Measurements from ENCODE around the gene SMG6. TPM values are rescaled to one million over a fixed set of nuclear protein-coding genes. Genes with fewer than 3 reads are reported as not detected.
"Not testable (repeated sequence)": the region's sequence is repeated elsewhere in the genome, so short reads cannot be mapped to it uniquely, and the experiment has no call there.

The SMG6 gene
- total RNA-seq, 2 experiments from 2014 or later = 37.8 to 38.7 TPM

DNA sequence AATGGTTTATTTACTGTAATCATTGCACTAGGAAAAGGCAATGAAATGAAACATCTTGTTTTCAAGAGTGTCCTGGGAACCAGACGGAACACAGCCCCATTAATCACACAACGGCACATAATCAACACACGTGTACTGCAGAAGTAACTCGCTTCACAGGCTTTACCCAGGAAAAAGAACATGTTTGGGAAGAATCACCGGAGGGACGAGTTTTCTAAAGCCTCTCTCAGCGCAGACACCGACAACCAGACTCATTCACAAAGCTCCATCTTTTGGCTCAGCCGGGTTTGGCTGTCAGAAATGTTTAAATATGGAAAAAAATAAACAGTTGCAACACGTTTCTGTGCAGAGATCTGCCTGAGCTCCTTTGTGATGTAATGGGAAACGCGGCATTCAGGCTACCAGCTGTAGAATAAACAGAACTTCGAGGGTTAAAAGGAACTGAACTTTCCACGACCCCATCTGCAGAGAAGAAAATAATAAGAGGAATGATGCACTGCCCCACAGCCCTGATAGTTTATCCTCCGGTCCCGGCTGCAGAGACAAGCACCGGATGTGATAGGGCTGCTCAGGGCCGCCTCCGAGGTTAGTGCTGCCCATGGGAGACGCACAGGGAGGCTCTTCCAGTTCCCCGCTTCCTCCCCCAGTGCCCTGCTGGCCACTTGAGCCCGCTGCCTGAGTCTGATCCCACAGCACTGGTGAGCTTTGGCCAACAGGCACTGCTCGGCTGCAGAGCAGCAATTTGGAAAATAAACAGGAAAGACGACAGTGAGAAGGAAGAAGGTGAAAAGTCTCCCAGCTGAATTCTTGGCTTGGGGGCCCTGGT, 128.9 kb downstream of the SMG6 start:
- H3K4me3 Mint-ChIP-seq = no peak overlapping the region
- ChIA-PET CTCF (interaction anchor here (1.0 kb wide), 2 partner anchors 57 to 108 kb away, joined by 3 read pairs; no protein-coding TSS in a partner anchor), POLR2A (no interaction called here)
- peaks cover 27% of the 10 kb centered on the region for H3K4me1 Mint-ChIP-seq
- H3K36me3 Mint-ChIP-seq (ENCODE audit: low read depth) = peaks cover 33% of the 10 kb centered on the region
- DNase-seq = no peak
- H3K27ac Mint-ChIP-seq = peak overlapping the region; percentile 41
- no peaks in the 10 kb centered on the region for H3K27me3 Mint-ChIP-seq
- no peaks in the 10 kb centered on the region for H3K9me3 Mint-ChIP-seq

DNA sequence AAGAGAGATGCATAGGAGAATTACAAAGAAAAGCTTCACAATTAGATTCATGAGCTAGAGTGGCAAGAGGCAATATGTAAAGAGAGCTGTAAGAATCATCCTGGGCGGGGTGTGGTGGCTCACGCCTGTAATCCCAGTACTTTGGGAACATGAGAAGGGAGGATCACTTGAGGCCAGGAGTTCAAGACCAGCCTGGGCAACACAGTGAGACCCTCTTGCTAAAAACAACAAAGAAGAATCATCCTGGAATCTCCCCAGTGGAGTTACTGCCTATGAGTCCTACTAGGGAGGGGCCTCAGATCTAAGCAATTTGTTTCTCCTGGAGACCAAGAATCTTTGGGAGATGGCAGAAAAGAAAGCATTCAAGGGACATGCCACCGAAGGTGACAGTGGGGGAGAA, 129.6 kb downstream of the SMG6 start:
- POLR2A ChIA-PET = no interaction called here
- H3K27ac Mint-ChIP-seq = no peak overlapping the region
- H3K27me3 Mint-ChIP-seq = no peaks in the 10 kb centered on the region
- no peaks in the 10 kb centered on the region for H3K9me3 Mint-ChIP-seq
- no peak overlapping the region for H3K4me3 Mint-ChIP-seq
- DNase-seq = no peak
- CTCF ChIA-PET = interaction anchor here (0.7 to 1.0 kb wide), 2 partner anchors 30 to 57 kb away, joined by 3 read pairs; no protein-coding TSS in a partner anchor
- peaks cover 39% of the 10 kb centered on the region for H3K36me3 Mint-ChIP-seq (ENCODE audit: low read depth)
- H3K4me1 Mint-ChIP-seq = peaks cover 27% of the 10 kb centered on the region

DNA sequence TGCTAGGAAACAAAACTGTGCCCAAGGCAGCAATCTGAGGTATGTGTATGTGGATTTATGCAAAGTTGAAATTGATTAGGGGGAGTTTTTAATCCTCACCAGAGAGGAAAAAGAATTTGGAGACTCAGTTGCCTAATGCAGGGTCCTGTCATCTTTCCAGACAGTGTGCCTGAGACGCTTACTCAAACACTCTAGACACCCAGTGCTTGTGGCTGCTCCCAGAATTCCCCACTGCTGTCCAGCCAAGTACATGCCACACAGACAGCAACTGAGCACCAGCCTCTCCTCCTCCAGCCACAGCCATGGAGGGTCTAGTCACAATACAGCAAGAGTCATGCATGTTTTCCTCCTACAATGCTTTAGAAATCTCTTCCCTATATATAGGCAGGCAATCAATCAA, 130.6 kb downstream of the SMG6 start:
- Mint-ChIP-seq H3K4me3 (no peak overlapping the region), H3K4me1 (peaks cover 27% of the 10 kb centered on the region), H3K27ac (no peak overlapping the region), H3K27me3 (no peaks in the 10 kb centered on the region), H3K36me3 (ENCODE audit: low read depth) (peaks cover 39% of the 10 kb centered on the region), H3K9me3 (no peaks in the 10 kb centered on the region)
- POLR2A ChIA-PET = interaction anchor here (0.8 kb wide), 1 partner anchor 80 kb away, joined by 3 read pairs; no protein-coding TSS in a partner anchor
- CTCF ChIA-PET = no interaction called here
- DNase-seq = no peak

DNA sequence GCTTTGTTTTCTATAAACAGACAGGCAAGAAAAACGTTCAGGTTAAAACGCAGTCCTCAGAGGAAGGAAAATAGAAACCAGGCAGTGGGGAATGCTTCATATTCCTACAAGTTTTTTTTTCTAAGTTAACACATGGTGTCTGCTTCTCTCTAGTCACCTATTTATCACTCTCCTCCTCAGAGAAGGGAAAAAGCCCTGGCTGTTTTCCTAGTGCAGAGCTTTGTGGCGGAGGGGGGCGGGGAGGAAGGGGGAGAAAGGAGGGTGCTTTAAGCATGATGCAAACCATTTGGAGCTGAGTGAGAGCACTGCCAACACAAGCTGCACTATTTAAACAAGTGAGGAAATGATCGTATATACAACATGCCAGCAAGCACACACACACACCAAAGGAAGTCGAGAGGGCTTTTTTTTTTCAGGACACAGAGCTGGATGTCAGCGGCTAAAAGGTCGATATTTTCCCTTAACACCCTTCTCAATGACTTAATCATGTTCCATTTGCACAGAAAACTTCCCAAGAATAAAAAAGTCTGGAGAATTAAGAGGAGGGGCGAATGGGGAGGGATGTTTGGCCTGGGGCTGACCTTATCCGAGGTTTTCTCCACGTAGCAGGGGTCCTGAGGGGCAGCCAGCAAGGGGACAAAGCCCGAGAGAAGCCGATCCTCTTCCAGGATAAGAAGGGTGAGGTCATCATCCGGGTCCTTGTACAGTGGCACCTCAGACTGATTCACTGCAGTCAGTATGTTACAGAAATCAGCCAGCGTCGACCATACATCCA, 131.3 kb downstream of the SMG6 start:
- Mint-ChIP-seq H3K4me1 (peaks cover 27% of the 10 kb centered on the region), H3K27ac (no peak overlapping the region), H3K9me3 (no peaks in the 10 kb centered on the region), H3K27me3 (no peaks in the 10 kb centered on the region), H3K4me3 (no peak overlapping the region), H3K36me3 (ENCODE audit: low read depth) (peaks cover 39% of the 10 kb centered on the region)
- no peak for DNase-seq
- ChIA-PET POLR2A (interaction anchor here (0.8 kb wide), 1 partner anchor 79 kb away, joined by 3 read pairs; no protein-coding TSS in a partner anchor), CTCF (interaction anchor here (0.9 kb wide), 1 partner anchor 83 kb away, joined by 3 read pairs; no protein-coding TSS in a partner anchor)

DNA sequence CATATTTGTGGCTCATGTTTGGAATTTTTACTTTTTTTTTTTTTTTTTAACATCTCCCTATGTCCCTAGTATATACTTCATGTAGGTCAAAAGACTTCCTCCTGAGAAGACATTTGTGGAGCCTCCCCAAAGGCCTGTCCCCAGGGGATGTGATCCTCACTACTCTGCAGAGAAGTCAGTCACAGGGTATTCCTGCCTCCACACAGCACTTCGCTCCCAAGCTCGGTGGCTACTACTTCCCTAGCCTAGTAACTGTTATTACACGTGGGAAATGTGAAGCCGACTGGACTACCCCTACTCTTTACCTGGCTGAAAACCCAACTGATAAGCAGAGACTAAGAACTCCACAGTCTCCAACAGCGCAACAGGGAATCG, 131.9 kb downstream of the SMG6 start:
- H3K27ac Mint-ChIP-seq = no peak overlapping the region
- H3K36me3 Mint-ChIP-seq (ENCODE audit: low read depth) = peaks cover 39% of the 10 kb centered on the region
- no peak overlapping the region for H3K4me3 Mint-ChIP-seq
- ChIA-PET CTCF (interaction anchor here (0.9 kb wide), 1 partner anchor 82 kb away, joined by 3 read pairs; no protein-coding TSS in a partner anchor), POLR2A (no interaction called here)
- no peaks in the 10 kb centered on the region for H3K27me3 Mint-ChIP-seq
- H3K4me1 Mint-ChIP-seq = peaks cover 27% of the 10 kb centered on the region
- H3K9me3 Mint-ChIP-seq = no peaks in the 10 kb centered on the region
- no peak for DNase-seq

DNA sequence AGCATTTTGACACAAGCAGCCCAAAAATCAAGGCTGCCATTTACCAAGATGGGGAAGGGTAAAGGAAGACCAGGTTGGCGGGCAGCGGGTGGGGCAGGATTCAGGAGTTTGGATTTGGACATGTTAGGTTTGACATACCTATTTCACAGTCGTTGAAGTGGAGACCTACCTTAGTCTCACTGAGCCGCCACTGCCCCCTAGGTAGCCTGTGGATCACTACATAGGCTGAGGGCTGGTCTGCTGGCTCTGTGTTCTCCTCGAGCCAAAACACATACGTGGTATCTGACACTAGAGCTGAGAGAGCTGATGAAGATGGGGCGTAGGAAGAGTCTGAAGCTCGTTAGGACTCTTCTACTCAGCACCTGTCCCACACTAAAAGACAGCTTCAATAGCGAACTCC, 133.6 kb downstream of the SMG6 start:
- Mint-ChIP-seq H3K27ac (no peak overlapping the region), H3K9me3 (no peaks in the 10 kb centered on the region), H3K27me3 (no peaks in the 10 kb centered on the region), H3K36me3 (ENCODE audit: low read depth) (peaks cover 36% of the 10 kb centered on the region), H3K4me1 (peaks cover 11% of the 10 kb centered on the region), H3K4me3 (no peak overlapping the region)
- ChIA-PET POLR2A (no interaction called here), CTCF (interaction anchor here (0.6 to 1.3 kb wide), 4 partner anchors 67 to 116 kb away, joined by 3 read pairs; no protein-coding TSS in a partner anchor)
- DNase-seq = peak; percentile 26

DNA sequence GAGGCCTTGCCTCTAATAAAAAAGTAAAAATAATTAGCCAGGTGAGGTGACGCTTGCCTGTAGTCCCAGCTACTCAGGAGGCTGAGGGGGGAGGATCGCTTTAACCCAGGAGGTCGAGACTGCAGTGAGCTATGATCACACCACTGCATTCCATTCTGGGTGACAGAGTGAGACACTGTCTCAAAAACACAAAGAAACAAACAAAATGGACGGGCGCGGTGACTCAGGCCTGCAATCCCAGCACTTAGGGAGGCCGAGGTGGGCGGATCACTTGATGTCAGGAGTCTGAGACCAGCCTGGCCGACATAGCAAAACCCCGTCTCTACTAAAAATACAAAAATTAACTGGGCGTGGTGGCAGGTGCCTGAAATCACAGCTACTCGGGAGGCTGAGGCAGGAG, 137.9 kb downstream of the SMG6 start:
- H3K36me3 Mint-ChIP-seq (ENCODE audit: low read depth) = peaks cover 18% of the 10 kb centered on the region
- H3K27ac Mint-ChIP-seq, H3K4me3 Mint-ChIP-seq, H3K9me3 Mint-ChIP-seq, H3K27me3 Mint-ChIP-seq, H3K4me1 Mint-ChIP-seq, DNase-seq: not testable (repeated sequence)
- CTCF ChIA-PET = interaction anchor here (1.4 kb wide), 1 partner anchor 11 kb away, joined by 3 read pairs; no protein-coding TSS in a partner anchor
- POLR2A ChIA-PET = interaction anchor here (1.0 kb wide), 1 partner anchor 107 kb away, joined by 3 read pairs; no protein-coding TSS in a partner anchor

DNA sequence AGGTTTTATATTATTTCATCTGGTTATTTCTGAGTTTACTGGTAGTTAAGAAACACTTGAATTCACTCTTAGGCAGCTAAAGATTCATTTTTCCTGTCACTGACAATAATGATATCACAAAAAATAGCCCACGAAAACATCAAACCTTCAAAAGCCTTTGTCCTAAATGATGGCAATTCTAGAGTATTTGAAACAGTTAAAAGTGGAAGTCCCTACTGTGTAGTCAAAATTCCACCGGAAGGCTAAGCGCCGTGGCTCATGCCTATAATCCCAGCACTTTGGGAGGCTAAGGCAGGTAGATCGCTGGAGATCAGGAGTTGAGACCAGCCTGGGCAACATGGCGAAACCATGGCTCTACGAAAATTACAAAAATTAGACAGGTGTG, 145.2 kb downstream of the SMG6 start:
- H3K27me3 Mint-ChIP-seq = no peaks in the 10 kb centered on the region
- no peak overlapping the region for H3K27ac Mint-ChIP-seq
- ChIA-PET POLR2A (no interaction called here), CTCF (no interaction called here)
- H3K36me3 Mint-ChIP-seq (ENCODE audit: low read depth) = peaks cover 30% of the 10 kb centered on the region
- peaks cover 5% of the 10 kb centered on the region for H3K4me1 Mint-ChIP-seq
- no peak overlapping the region for H3K4me3 Mint-ChIP-seq
- no peak for DNase-seq
- H3K9me3 Mint-ChIP-seq = no peaks in the 10 kb centered on the region

DNA sequence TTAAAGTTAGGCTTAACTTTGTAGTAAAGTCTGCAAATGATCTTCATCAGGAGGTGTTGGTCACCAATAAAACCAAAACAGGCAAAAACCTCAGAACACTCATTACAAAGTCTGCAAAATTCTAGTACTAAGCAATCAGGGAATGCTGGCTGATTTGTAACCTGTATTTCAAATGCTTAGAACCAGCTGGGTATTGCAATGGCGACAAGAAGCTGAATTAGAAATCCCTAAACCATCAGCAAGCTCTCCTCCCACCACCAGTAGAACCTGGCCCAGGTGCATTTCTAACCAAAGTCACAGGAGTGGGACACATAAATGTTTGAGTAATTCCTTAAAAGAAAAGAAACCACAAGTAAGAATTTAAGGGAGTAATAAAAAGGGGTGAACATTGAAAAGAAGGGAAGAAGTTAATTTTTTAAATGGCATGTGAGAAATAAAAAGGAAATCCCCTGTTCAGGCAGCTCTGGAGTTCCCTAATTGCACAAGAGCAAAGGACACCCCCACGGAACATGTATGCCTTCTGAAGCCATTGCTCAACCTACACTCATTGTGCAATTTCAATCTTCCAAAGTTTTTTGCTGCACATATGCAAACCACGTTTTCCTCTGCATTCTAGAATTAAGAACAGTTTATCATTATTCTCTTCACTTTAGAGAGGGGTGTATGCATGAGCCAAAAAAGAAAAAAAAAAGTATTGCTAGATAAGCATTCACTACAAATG, 145.8 kb downstream of the SMG6 start:
- Mint-ChIP-seq H3K4me1 (peaks cover 5% of the 10 kb centered on the region), H3K36me3 (ENCODE audit: low read depth) (peaks cover 34% of the 10 kb centered on the region), H3K27me3 (no peaks in the 10 kb centered on the region), H3K9me3 (no peaks in the 10 kb centered on the region), H3K27ac (no peak overlapping the region), H3K4me3 (no peak overlapping the region)
- POLR2A ChIA-PET = no interaction called here
- DNase-seq = no peak
- CTCF ChIA-PET = interaction anchor here (0.7 kb wide), 1 partner anchor 76 kb away, joined by 3 read pairs; no protein-coding TSS in a partner anchor

DNA sequence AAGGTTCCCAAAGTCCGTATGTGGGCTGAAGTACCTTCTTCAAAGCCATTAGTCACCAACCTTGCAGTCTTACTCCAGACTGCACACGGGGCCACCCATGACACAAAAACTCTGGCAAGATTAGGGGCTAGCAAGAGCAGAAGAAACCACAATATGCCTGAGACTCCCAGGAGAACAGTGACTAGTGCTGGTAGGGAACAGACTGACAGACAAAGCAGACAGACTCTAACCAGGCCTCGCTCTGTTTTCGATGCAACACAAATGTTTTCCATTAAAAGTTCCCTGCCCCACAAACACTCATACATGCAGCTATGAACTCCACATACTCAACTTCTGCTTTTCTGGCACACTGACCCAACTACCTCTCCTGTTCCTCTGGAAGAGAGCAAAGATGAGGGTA, 146.5 kb downstream of the SMG6 start:
- Mint-ChIP-seq H3K4me1 (peaks cover 5% of the 10 kb centered on the region), H3K9me3 (no peaks in the 10 kb centered on the region), H3K4me3 (no peak overlapping the region), H3K27ac (no peak overlapping the region), H3K36me3 (ENCODE audit: low read depth) (peaks cover 38% of the 10 kb centered on the region), H3K27me3 (no peaks in the 10 kb centered on the region)
- ChIA-PET CTCF (interaction anchor here (1.0 kb wide), 1 partner anchor 66 kb away, joined by 3 read pairs; no protein-coding TSS in a partner anchor), POLR2A (interaction anchor here (1.1 kb wide), 1 partner anchor 21 kb away, joined by 4 read pairs; no protein-coding TSS in a partner anchor)
- DNase-seq = no peak

DNA sequence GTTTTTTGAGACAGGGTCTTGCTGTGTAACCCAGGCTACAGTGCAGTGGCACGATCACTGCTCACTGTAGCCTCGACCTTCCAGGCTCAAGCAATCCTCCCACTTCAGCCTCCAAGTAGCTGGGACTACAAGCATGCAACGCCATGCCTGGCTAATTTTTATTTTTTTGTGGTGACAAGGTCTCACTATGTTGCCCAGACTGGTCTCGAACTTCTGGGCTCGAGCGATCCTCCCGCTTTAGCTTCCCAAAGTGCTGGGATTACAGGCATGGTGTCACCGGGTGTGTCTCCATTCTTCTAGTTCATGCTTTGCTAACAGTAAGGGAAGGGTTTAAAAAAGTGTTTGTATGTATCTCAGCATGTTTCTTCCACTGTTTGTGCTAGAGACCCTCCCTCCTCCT, 146.9 kb downstream of the SMG6 start:
- ChIA-PET POLR2A (interaction anchor here (1.1 kb wide), 1 partner anchor 21 kb away, joined by 4 read pairs; no protein-coding TSS in a partner anchor), CTCF (interaction anchor here (0.9 to 1.0 kb wide), 2 partner anchors 66 to 88 kb away, joined by 3 read pairs; no protein-coding TSS in a partner anchor)
- Mint-ChIP-seq H3K27ac (no peak overlapping the region), H3K9me3 (no peaks in the 10 kb centered on the region), H3K4me3 (no peak overlapping the region), H3K36me3 (ENCODE audit: low read depth) (peaks cover 38% of the 10 kb centered on the region), H3K27me3 (no peaks in the 10 kb centered on the region), H3K4me1 (peaks cover 5% of the 10 kb centered on the region)
- no peak for DNase-seq

DNA sequence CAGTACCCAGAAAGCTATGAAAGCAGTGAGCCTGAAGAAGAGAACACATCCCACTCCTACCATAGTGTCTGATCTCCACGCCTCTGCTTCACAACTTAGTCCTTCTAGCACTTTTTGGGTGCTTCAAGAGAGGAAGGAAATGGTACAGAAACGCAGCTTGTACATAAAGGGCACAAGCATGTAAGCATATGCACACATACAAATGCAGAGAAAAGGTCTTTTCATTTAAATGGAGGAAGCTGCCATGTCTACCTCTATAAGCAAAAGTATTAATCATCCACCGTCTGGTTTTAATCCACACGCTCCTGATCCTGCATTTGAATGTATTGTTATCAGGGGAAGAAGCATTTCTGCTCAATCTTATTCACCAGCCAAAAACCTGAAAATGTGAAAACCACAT, 148.0 kb downstream of the SMG6 start:
- Mint-ChIP-seq H3K4me1 (peaks cover 5% of the 10 kb centered on the region), H3K27me3 (no peaks in the 10 kb centered on the region), H3K27ac (no peak overlapping the region), H3K9me3 (no peaks in the 10 kb centered on the region), H3K36me3 (ENCODE audit: low read depth) (peaks cover 40% of the 10 kb centered on the region), H3K4me3 (no peak overlapping the region)
- POLR2A ChIA-PET = interaction anchor here (0.6 to 0.9 kb wide), 2 partner anchors 13 to 96 kb away, joined by 3 to 4 read pairs; no protein-coding TSS in a partner anchor
- DNase-seq = no peak
- CTCF ChIA-PET = interaction anchor here (0.9 to 1.1 kb wide), 2 partner anchors 89 kb away, joined by 3 read pairs; no protein-coding TSS in a partner anchor

Data from activated CD4-positive, alpha-beta memory T cell treated with anti-CD3 and anti-CD28 coated beads, Interleukin-2, amount 10 ng/mL, durations not matched to agents 7 days and 5 days (primary cell).